D341Med (cell line): ENCODE results near the gene KCNIP1.
"Not testable (repeated sequence)": the region's sequence is repeated elsewhere in the genome, so short reads cannot be mapped to it uniquely, and the experiment has no call there.

Experiments used
- DNase-seq: peaks from one replicate; pipeline ENCODE4 v3.0.0; 2012; ENCODE audit warnings: low spot score

Gene KCNIP1

GRCh38 chr5:170750791-170751190, 247.0 kb downstream of the KCNIP1 start:
- no peak for DNase-seq

- DNase-seq, result no peak
These were observed 247.8 kb downstream of the KCNIP1 start for GRCh38 chr5:170751631-170752030.

GRCh38 chr5:170752257-170753215, 248.7 kb downstream of the KCNIP1 start:
- DNase-seq, result no peak

- no peak for DNase-seq
These were observed 249.5 kb downstream of the KCNIP1 start for GRCh38 chr5:170753311-170753710.

GRCh38 chr5:170754508-170754907, 250.7 kb downstream of the KCNIP1 start:
- DNase-seq, result not testable (repeated sequence)

- DNase-seq, result no peak
These were observed 252.0 kb downstream of the KCNIP1 start for GRCh38 chr5:170755679-170756456.

GRCh38 chr5:170756691-170757090, 252.9 kb downstream of the KCNIP1 start:
- no peak for DNase-seq

GRCh38 chr5:170757182-170757601, 253.4 kb downstream of the KCNIP1 start:
- DNase-seq, result no peak

- DNase-seq, result no peak
These were observed 253.8 kb downstream of the KCNIP1 start for GRCh38 chr5:170757669-170758068.

- no peak for DNase-seq
These were observed 254.7 kb downstream of the KCNIP1 start for GRCh38 chr5:170758481-170758880.

- DNase-seq, result no peak
These were observed 256.3 kb downstream of the KCNIP1 start for GRCh38 chr5:170760113-170760512.

GRCh38 chr5:170761048-170761707, 257.4 kb downstream of the KCNIP1 start:
- DNase-seq, result no peak

- DNase-seq, result no peak
These were observed 257.9 kb downstream of the KCNIP1 start for GRCh38 chr5:170761708-170762066.

GRCh38 chr5:170762298-170762697, 258.5 kb downstream of the KCNIP1 start:
- not testable (repeated sequence) for DNase-seq

GRCh38 chr5:170765868-170766267, 262.0 kb downstream of the KCNIP1 start:
- DNase-seq, result not testable (repeated sequence)

- no peak for DNase-seq
These were observed 265.4 kb downstream of the KCNIP1 start for GRCh38 chr5:170769246-170769645.

GRCh38 chr5:170769898-170770416, 266.1 kb downstream of the KCNIP1 start:
- no peak for DNase-seq

GRCh38 chr5:170771496-170771895, 267.7 kb downstream of the KCNIP1 start:
- DNase-seq, result no peak

- DNase-seq, result no peak
These were observed 269.5 kb downstream of the KCNIP1 start for GRCh38 chr5:170773024-170773985.

GRCh38 chr5:170774831-170775230, 271.0 kb downstream of the KCNIP1 start:
- DNase-seq, result no peak

- no peak for DNase-seq
These were observed 278.1 kb downstream of the KCNIP1 start for GRCh38 chr5:170781946-170782345.
